Neural cell (in vitro differentiated cells): Measurements from ENCODE around the gene SLC22A3. TPM values are rescaled to one million over a fixed set of nuclear protein-coding genes. Genes with fewer than 3 reads are reported as not detected.

Experiments
- H2AFZ ChIP-seq: fragments of 200-600, 300-800 bp; sonication (generic), shearing (Covaris generic); 2 replicates; pipeline ENCODE4 v1.6.0; 2014; ENCODE audit warnings: low read depth, mild to moderate bottlenecking, antibody characterized with exemption, low read length, moderate library complexity
- H3F3A ChIP-seq: fragments of 200-600 bp; shearing (Covaris generic); 2 replicates; pipeline ENCODE4 v1.6.1; 2016; ENCODE audit warnings: mild to moderate bottlenecking, moderate library complexity, mixed read lengths, antibody characterized with exemption, low read length; ENCODE audit not compliant: insufficient read depth, poor library complexity, severe bottlenecking
- H3K27ac ChIP-seq: fragments of 200-600, 300-800 bp; sonication (generic), shearing (Covaris generic); 2 replicates; pipeline ENCODE4 v1.5.1; 2014; ENCODE audit warnings: mild to moderate bottlenecking, low read length, moderate library complexity
- H3K27me3 ChIP-seq: fragments of 300-800, 200-600 bp; sonication (generic), shearing (Covaris generic); 2 replicates; pipeline ENCODE4 v1.6.0; 2014; ENCODE audit warnings: mild to moderate bottlenecking, low read depth, low read length, moderate library complexity; ENCODE audit not compliant: insufficient read depth
- H3K36me3 ChIP-seq: fragments of 300-800, 200-600 bp; sonication (generic), shearing (Covaris generic); 2 replicates; pipeline ENCODE4 v1.5.1; 2014; ENCODE audit warnings: mild to moderate bottlenecking, antibody characterized with exemption, low read length, moderate library complexity; ENCODE audit not compliant: insufficient read depth
- H3K4me2 ChIP-seq: fragments of 300-800, 200-600 bp; sonication (generic), shearing (Covaris generic); 2 replicates; pipeline ENCODE4 v1.6.0; 2014; ENCODE audit warnings: mild to moderate bottlenecking, low read length
- H3K4me3 ChIP-seq: fragments of 300-800, 200-600 bp; sonication (generic), shearing (Covaris generic); 2 replicates; pipeline ENCODE4 v1.5.1; 2014; ENCODE audit warnings: mild to moderate bottlenecking, low read length, moderate library complexity
- H3K79me2 ChIP-seq: fragments of 200-600 bp; shearing (Covaris generic); replicated peaks from 2 replicates; pipeline ENCODE4 v1.6.0; 2014; ENCODE audit warnings: mild to moderate bottlenecking, low read length, moderate library complexity; ENCODE audit not compliant: insufficient read depth
- H3K9ac ChIP-seq: fragments of 300-800, 200-600 bp; sonication (generic), shearing (Covaris generic); 2 replicates; pipeline ENCODE4 v1.6.1; 2016; ENCODE audit warnings: mild to moderate bottlenecking, low read length, mixed read lengths
- H3K9me2 ChIP-seq: fragments of 200-600 bp; shearing (Covaris generic); 2 replicates; pipeline ENCODE4 v1.6.1; 2016; ENCODE audit warnings: mild to moderate bottlenecking, low read length, mixed read lengths; ENCODE audit not compliant: insufficient read depth
- H3K9me3 ChIP-seq: fragments of 200-600, 300-800 bp; sonication (generic), shearing (Covaris generic); 2 replicates; pipeline ENCODE4 v1.6.1; 2016; ENCODE audit warnings: mild to moderate bottlenecking, mixed run types, low read length, moderate library complexity, mixed read lengths
- H4K20me1 ChIP-seq: fragments of 200-600 bp; shearing (Covaris generic); 2 replicates; pipeline ENCODE4 v1.6.1; 2016; ENCODE audit warnings: mild to moderate bottlenecking, mixed run types; ENCODE audit not compliant: insufficient read depth
- CTCF ChIP-seq: fragments of 450-650 bp; IDR thresholded peaks from 2 replicates; pipeline ENCODE4 v1.5.1; 2014; ENCODE audit warnings: antibody characterized with exemption, mild to moderate bottlenecking, moderate library complexity; ENCODE audit not compliant: poor library complexity, severe bottlenecking
- EP300 ChIP-seq: fragments of 450-650 bp; conservative IDR thresholded peaks from 2 replicates; pipeline ENCODE4 v1.6.1; 2014; ENCODE audit warnings: antibody characterized with exemption, mild to moderate bottlenecking, moderate library complexity; ENCODE audit not compliant: poor library complexity, severe bottlenecking
- EZH2 ChIP-seq: fragments of 200-600, 300-800 bp; shearing (Covaris generic), sonication (generic); IDR thresholded peaks from 2 replicates; pipeline ENCODE4 v1.6.1; 2014; ENCODE audit warnings: antibody characterized with exemption, low read length, borderline replicate concordance, mild to moderate bottlenecking; ENCODE audit not compliant: insufficient read depth, poor library complexity, severe bottlenecking
- MXI1 ChIP-seq: fragments of 450-650 bp; conservative IDR thresholded peaks from 2 replicates; pipeline ENCODE4 v1.6.1; 2014; ENCODE audit warnings: antibody characterized with exemption, mild to moderate bottlenecking; ENCODE audit not compliant: poor library complexity, severe bottlenecking
- POLR2AphosphoS5 ChIP-seq: IDR thresholded peaks from 2 replicates; pipeline ENCODE4 v1.6.1; 2012
- RAD21 ChIP-seq: fragments of 450-650 bp; conservative IDR thresholded peaks from 2 replicates; pipeline ENCODE4 v1.6.1; 2014; ENCODE audit warnings: antibody characterized with exemption, mild to moderate bottlenecking, moderate library complexity
- SMC3 ChIP-seq: fragments of 450-650 bp; conservative IDR thresholded peaks from 2 replicates; pipeline ENCODE4 v1.6.1; 2014; ENCODE audit warnings: antibody characterized with exemption, mild to moderate bottlenecking, moderate library complexity; ENCODE audit not compliant: poor library complexity
- TAF1 ChIP-seq: IDR thresholded peaks from 2 replicates; pipeline ENCODE4 v1.6.1; 2012; ENCODE audit warnings: low read depth
- polyA plus RNA-seq: library from polyadenylated mRNA; depleted of rRNA; stranded (reverse); fragments of >200 nt; gene quantifications from 2 replicates; pipeline ENCODE4 v1.2.3, GENCODE V29; 2014
- TF ChIP-seq, protein P1 (sequence below): IDR thresholded peaks from 2 replicates; pipeline ENCODE4 v1.6.1; 2012; ENCODE audit warnings: borderline replicate concordance

The SLC22A3 gene
- polyA plus RNA-seq, 1 donor from 2014 or later, result not detected

GRCh38 chr6:160349020-160349441, 853 bp downstream of the SLC22A3 start:
- TF ChIP-seq EP300 (no peak), RAD21 (no peak), CTCF (no peak), SMC3 (no peak), POLR2AphosphoS5 (no peak), EZH2 (no peak), MXI1 (no peak), TAF1 (no peak)
- TF ChIP-seq, protein P1, sequence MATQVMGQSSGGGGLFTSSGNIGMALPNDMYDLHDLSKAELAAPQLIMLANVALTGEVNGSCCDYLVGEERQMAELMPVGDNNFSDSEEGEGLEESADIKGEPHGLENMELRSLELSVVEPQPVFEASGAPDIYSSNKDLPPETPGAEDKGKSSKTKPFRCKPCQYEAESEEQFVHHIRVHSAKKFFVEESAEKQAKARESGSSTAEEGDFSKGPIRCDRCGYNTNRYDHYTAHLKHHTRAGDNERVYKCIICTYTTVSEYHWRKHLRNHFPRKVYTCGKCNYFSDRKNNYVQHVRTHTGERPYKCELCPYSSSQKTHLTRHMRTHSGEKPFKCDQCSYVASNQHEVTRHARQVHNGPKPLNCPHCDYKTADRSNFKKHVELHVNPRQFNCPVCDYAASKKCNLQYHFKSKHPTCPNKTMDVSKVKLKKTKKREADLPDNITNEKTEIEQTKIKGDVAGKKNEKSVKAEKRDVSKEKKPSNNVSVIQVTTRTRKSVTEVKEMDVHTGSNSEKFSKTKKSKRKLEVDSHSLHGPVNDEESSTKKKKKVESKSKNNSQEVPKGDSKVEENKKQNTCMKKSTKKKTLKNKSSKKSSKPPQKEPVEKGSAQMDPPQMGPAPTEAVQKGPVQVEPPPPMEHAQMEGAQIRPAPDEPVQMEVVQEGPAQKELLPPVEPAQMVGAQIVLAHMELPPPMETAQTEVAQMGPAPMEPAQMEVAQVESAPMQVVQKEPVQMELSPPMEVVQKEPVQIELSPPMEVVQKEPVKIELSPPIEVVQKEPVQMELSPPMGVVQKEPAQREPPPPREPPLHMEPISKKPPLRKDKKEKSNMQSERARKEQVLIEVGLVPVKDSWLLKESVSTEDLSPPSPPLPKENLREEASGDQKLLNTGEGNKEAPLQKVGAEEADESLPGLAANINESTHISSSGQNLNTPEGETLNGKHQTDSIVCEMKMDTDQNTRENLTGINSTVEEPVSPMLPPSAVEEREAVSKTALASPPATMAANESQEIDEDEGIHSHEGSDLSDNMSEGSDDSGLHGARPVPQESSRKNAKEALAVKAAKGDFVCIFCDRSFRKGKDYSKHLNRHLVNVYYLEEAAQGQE, result no peak
- Histone ChIP-seq H3K27ac (no peak overlapping the region), H3K79me2 (no peaks in the 10 kb centered on the region)

DNA sequence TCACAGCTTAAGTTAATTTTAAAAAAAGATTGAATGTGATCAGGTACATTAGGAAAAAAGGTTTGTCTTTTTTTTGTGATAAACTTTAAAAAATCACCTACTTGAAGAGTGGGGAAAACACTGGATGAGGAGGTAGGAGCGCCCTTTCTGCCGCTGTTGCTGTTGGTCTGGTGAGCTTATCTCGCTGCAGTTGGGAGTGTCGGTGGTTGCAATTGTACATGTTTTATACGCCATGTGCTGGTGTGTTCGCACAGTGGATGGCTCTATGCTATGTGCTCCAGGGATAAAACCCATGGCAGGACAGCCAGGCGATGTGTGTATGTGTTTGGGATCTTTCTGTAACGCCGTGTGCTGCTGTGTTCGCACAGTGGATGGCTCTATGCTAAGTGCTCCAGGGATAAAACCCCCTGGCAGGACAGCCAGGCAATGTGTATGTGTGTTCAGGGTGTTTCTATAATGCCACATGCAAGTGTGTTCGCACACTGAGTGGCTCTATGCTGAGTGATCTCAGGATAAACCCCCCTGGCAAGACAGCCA, 1.7 kb downstream of the SLC22A3 start:
- H3K27me3 ChIP-seq, result peaks cover 45% of the 10 kb centered on the region
- H4K20me1 ChIP-seq, result no peaks in the 10 kb centered on the region
- H2AFZ ChIP-seq, result no peak overlapping the region
- no peaks in the 10 kb centered on the region for H3K36me3 ChIP-seq
- H3K9ac ChIP-seq, result no peak overlapping the region
- no peak overlapping the region for H3K4me3 ChIP-seq
- no peaks in the 10 kb centered on the region for H3K9me3 ChIP-seq
- no peaks in the 10 kb centered on the region for H3F3A ChIP-seq
- no peak overlapping the region for H3K27ac ChIP-seq
- H3K79me2 ChIP-seq, result no peaks in the 10 kb centered on the region
- no peak for TF ChIP-seq TAF1
- TF ChIP-seq POLR2AphosphoS5, result no peak
- TF ChIP-seq CTCF, result no peak
- TF ChIP-seq EZH2, result no peak
- TF ChIP-seq, protein P1, result no peak
- no peak for TF ChIP-seq RAD21
- no peak for TF ChIP-seq EP300
- TF ChIP-seq MXI1, result no peak
- no peak for TF ChIP-seq SMC3
- no peak overlapping the region for H3K4me2 ChIP-seq
- H3K9me2 ChIP-seq, result no peaks in the 10 kb centered on the region

More at GRCh38 chr6:160349020-160349441, 853 bp downstream of the SLC22A3 start:
- Histone ChIP-seq H3K4me3 (peak overlapping the region; percentile 79), H3F3A (no peaks in the 10 kb centered on the region), H3K9ac (peak overlapping the region; percentile 43), H3K9me2 (no peaks in the 10 kb centered on the region), H4K20me1 (no peaks in the 10 kb centered on the region), H2AFZ (no peak overlapping the region), H3K36me3 (no peaks in the 10 kb centered on the region), H3K27me3 (peaks cover 45% of the 10 kb centered on the region), H3K4me2 (peak overlapping the region; percentile 51), H3K9me3 (no peaks in the 10 kb centered on the region)
